Stimulated activated effector memory CD8-positive, alpha-beta T cell treated with anti-CD3 and anti-CD28 coated beads, Interleukin-12 subunit alpha, Interleukin-12 subunit beta, amount 100 ng/mL, for 72 hours (primary cell): Measurements from ENCODE around the gene SUSD1.

ENCODE experiments used
- ATAC-seq: fragments of 150-1000 bp; cut with Tn5 transposase; 2 replicates; pipeline ENCODE4 v1.10.0; 2021
- DNase-seq, 2 donors: peaks; one replicate each; pipeline ENCODE4 v3.0.0; 2021 to 2022; ENCODE audit warnings: low spot score in 2 of 2
- H3K27ac Mint-ChIP-seq: one replicate; pipeline ENCODE4 v1.8.0; 2022; ENCODE audit warnings: mild to moderate bottlenecking, mixed read lengths
- H3K36me3 Mint-ChIP-seq: one replicate; pipeline ENCODE4 v1.8.0; 2022; ENCODE audit warnings: mild to moderate bottlenecking, mixed read lengths
- H3K4me1 Mint-ChIP-seq: one replicate; pipeline ENCODE4 v1.8.0; 2022; ENCODE audit warnings: mixed read lengths
- H3K4me3 Mint-ChIP-seq: one replicate; pipeline ENCODE4 v1.8.0; 2022; ENCODE audit warnings: mild to moderate bottlenecking, mixed read lengths
- H3K9me3 Mint-ChIP-seq: one replicate; pipeline ENCODE4 v1.8.0; 2022; ENCODE audit warnings: mixed read lengths

SUSD1 gene

DNA sequence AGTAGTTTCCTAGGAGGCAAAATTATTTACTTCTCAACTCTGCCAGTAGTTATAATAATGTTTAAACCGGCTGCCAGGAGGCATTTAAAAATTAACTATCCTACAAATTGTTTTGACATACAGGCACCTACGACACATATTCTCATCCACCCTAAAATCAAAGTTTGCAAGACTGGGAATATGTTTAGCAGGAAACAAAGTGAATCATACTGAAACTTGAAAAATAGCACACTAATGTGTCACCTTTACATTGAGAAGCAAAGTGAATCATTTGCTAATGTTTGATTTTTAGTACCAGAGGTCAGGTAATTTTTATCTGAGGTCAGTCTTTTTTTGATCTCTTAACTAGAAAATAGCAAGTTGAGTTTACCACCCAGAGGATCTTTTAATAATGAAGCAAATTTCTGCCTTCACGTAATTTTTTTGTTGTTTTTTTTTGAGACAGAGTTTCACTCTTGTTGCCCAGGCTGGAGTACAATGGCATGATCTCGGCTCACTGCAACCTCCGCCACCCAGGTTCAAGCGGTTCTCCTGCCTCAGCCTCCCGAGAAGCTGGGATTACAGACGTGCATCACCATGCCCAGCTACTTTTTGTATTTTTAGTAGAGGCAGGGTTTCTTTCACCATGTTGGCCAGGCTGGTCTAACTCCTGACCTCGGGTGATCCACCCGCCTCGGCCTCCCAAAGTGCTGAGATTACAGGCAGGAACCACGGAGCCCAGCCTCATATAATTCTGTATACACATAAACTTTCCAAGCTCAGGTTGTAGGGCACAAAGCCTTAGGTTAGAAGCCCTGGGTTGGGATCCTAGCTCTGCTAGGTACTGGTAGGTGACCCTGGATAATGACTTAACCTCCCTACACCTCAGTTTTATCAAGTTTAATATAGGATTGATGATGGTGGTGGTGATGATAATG lies 154.2 kb downstream of the SUSD1 start:
- Mint-ChIP-seq H3K4me1 (peaks cover 9% of the 10 kb centered on the region), H3K4me3 (no peak overlapping the region), H3K36me3 (peaks cover 6% of the 10 kb centered on the region), H3K27ac (no peak overlapping the region), H3K9me3 (no peaks in the 10 kb centered on the region)
- DNase-seq (no peak), ATAC-seq (peak; percentile 51)

DNA sequence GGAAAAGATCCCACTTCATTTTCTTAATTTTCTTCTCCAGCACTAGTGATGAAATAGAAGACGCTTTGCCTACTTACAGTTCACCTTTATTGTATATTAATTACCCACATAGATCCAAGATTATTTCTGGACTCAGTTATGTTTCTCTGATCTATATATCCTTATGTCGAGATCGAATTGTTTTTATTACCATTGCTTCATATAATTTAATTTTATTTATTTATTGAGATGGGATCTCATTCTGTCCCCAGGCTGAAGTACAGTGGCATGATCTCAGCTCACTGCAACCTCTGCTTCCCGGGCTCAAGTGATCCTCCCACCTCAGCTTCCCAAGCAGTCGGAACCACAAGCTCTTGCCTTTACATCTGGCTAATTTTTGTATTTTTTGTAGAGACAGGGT lies 157.2 kb downstream of the SUSD1 start:
- no peaks in the 10 kb centered on the region for H3K9me3 Mint-ChIP-seq
- ATAC-seq = no peak
- DNase-seq = no peak
- H3K36me3 Mint-ChIP-seq = no peaks in the 10 kb centered on the region
- no peak overlapping the region for H3K27ac Mint-ChIP-seq
- no peak overlapping the region for H3K4me3 Mint-ChIP-seq
- peaks cover 25% of the 10 kb centered on the region for H3K4me1 Mint-ChIP-seq

DNA sequence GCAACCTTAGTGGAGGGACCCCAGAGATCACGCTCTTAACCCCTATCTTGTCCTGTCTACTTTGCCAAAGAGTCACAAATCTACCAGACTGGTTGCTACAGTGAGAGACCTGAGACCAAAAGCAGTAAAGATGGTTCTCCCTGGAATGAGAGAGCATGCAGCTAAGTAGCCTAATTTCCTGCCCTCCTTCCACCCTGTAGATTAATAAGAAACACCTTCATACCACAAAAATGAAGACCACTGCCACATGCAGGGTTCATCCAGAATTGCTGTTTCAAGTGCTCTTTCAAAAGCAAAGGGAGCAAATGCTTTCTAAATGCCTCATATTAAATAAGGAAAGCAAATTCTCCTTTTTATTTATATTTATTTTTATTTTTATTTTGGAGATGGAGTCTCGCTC lies 159.4 kb downstream of the SUSD1 start:
- Mint-ChIP-seq H3K27ac (no peak overlapping the region), H3K4me1 (peaks cover 31% of the 10 kb centered on the region), H3K36me3 (no peaks in the 10 kb centered on the region), H3K4me3 (no peak overlapping the region), H3K9me3 (no peaks in the 10 kb centered on the region)
- DNase-seq (no peak), ATAC-seq (no peak)

DNA sequence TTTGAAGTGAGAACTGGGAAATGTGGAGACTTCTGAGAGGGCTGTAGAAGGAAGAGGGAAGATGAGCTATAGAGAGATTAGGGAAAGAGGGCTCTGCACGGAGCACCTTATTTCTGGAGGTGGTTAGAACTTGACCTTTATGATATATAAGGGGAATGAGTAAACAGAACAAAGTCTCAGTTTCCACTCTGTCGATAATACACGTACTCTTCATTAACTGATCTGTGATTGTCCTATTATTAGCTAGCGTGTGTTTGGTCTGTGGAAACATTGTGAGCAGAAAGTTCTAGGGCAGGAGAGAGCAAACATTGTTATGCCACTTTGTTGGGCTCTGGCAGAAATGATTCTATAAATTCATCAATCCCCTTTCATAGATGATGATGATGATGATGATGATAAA lies 159.9 kb downstream of the SUSD1 start:
- ATAC-seq = no peak
- Mint-ChIP-seq H3K27ac (no peak overlapping the region), H3K4me3 (no peak overlapping the region)

DNA sequence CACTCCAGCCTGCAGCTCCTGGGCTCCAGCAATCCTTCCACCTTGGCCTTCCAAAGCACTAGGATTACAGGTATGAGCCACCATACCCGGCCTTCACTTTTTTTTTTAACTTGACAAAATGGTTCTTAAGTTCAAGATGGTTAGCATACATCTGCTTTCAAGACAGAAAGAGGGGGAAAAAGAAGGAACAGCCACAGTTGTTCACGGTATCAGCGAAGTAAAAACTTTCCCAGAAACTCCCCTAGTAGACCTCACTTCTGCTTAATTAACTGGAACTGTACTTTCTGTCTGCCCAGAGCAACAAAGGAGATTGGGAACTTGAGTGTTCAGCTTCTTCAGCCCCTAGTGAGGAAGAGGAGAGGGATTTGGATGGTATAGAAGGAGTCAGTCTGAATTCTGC lies 161.8 kb downstream of the SUSD1 start:
- DNase-seq = peak in 1 of 2 donors; percentile 13
- no peak overlapping the region for H3K4me3 Mint-ChIP-seq
- ATAC-seq = no peak
- no peaks in the 10 kb centered on the region for H3K36me3 Mint-ChIP-seq
- no peak overlapping the region for H3K27ac Mint-ChIP-seq
- no peaks in the 10 kb centered on the region for H3K9me3 Mint-ChIP-seq
- H3K4me1 Mint-ChIP-seq = peaks cover 31% of the 10 kb centered on the region

More for the DNA sequence above, 159.9 kb downstream of the SUSD1 start:
- DNase-seq = no peak
- peaks cover 28% of the 10 kb centered on the region for H3K4me1 Mint-ChIP-seq
- no peaks in the 10 kb centered on the region for H3K36me3 Mint-ChIP-seq
- no peaks in the 10 kb centered on the region for H3K9me3 Mint-ChIP-seq

DNA sequence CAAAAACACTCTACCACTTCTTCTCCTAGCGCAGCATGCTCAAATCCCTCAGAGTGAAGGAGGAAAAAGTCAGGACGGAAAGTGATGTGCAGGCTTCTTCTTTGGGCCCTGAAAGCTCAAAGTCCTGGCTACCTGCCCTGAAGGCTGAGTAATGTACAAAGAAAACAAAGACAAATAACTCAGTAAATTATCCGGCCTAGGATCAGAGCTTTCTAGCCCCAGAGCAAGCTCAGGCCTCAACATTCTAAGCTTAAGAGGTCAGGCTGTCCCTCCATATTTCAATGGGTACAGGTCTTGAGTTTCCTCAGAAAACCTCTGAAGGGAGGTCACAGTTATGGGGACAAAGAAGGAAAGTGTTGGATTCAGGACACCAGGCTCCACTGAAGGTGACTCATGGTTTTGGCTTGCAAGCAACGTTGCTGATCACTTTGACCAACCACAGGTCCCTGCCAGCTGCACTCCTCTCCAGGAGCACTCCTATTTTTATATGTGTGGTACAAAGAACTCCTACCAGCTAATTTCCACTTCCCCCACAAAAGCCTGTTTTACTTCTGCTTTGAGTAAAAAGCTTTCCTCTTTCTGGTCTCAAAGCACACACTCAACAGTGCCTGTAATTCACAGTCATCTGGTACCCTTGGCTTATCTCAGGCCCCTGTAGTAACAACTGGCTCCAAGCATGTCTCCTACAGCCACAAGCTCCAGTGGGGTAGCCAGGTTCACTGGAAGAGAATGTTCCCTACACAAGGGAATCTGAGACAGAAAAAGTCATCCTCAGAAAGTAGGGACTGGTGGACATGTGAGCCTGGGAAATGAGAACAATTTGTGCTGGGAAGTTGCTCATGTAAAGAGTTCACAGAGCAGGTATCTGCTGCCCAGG lies 162.8 kb downstream of the SUSD1 start:
- H3K4me3 Mint-ChIP-seq = no peak overlapping the region
- no peak overlapping the region for H3K27ac Mint-ChIP-seq
- H3K36me3 Mint-ChIP-seq = no peaks in the 10 kb centered on the region
- ATAC-seq = peak; percentile 99
- peaks cover 35% of the 10 kb centered on the region for H3K4me1 Mint-ChIP-seq
- peak; percentile 9 to 65 for DNase-seq
- H3K9me3 Mint-ChIP-seq = no peaks in the 10 kb centered on the region

DNA sequence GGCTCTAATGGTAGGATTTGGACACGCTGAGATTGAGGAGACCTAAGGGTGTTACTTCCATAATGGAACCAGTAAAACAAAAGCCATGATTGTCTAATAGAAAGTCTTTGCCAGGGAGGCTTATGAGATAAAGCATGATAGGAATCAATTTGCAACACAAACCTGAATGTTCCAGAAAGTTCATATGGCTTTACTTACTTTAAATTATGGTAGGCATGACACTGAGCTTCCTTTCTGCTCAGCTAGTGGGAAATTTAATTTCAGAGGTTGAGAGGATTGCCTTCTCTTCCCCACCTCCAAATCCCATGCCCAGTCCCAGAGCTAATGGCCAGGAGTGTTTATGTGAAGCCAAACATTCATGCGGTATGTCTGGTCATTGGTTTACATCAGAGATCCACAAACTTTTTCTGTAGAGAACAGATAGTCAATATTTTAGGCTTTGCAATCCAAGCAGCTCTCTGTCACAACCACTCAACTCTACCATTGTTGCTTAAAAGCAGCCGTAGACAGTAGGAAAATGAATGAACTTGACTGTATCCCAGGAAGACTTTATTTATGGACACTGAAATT lies 164.0 kb downstream of the SUSD1 start:
- Mint-ChIP-seq H3K4me3 (no peak overlapping the region), H3K27ac (no peak overlapping the region), H3K36me3 (no peaks in the 10 kb centered on the region), H3K9me3 (no peaks in the 10 kb centered on the region), H3K4me1 (peaks cover 35% of the 10 kb centered on the region)
- peak in 1 of 2 donors; percentile 10 for DNase-seq
- no peak for ATAC-seq

DNA sequence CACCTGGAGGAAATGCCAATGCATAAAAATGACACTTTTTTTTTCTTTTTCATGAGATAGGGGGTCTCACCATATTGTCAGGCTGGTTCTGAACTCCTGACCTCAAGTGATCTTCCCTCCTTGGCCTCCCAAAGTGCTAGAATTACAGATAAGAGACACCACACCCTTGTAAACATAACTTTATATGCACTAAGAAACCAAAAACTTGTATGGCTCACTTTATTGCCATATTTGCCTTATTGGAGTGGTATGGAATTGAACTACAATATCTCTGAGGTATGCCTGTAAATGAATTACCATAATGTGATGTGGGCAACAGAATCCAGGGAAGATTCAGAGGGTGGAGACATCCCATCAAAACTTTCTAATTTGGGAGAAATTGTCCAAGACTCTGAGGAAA lies 164.6 kb downstream of the SUSD1 start:
- H3K4me1 Mint-ChIP-seq = peaks cover 35% of the 10 kb centered on the region
- DNase-seq (peak in 1 of 2 donors; percentile 2), ATAC-seq (no peak)
- H3K27ac Mint-ChIP-seq = no peak overlapping the region
- H3K9me3 Mint-ChIP-seq = no peaks in the 10 kb centered on the region
- no peak overlapping the region for H3K4me3 Mint-ChIP-seq
- H3K36me3 Mint-ChIP-seq = no peaks in the 10 kb centered on the region

DNA sequence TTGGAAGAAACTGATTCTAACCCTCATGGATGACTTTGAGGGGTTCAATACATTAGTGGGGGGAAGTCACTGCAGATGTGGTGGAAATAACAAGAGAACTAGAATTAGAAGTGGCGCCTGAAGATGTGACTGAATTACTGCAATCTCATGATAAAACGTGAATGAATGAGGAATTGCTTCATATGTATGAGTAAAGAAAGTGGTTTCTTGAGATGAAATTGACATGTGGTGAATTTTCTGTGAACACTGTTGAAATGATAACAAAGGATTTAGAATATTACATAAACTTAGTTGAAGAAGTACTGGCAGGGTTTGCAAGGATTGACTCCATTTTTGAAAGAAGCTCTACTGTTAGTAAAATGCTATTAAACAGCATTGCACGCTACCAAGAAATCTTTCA lies 165.4 kb downstream of the SUSD1 start:
- no peak for DNase-seq
- H3K4me3 Mint-ChIP-seq = no peak overlapping the region

DNA sequence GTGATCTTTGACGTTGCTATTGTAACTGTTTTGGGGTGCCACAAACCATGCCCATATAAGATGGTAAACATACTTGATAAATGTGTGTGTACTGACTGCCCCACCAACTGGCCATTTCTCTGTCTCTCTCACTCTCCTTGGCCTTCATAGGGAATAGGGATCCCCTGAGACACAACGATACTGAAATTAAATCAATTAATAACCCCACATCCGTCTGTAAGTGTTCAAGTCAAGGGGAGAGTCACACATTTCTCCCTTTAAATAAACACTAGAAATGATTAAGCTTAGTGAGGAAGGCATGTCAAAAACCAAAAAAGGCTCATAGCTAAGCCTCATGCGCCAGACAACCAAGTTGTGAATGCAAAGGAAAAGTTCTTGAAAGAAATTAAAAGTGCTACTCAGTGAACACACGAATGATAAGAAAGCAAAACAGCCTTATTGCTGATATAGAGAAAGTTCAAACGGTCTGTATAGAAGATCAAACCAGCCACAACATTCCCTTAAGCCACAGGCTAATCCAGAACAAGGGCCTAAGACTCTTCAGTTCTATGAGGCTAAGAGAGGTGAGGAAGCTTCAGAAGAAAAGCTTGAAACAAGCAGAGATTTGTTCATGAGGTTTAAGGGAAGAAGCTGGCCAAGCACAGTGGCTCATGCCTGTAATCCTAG lies 167.4 kb downstream of the SUSD1 start:
- no peak for DNase-seq
- H3K36me3 Mint-ChIP-seq = no peaks in the 10 kb centered on the region
- H3K9me3 Mint-ChIP-seq = no peaks in the 10 kb centered on the region
- no peak overlapping the region for H3K4me3 Mint-ChIP-seq
- H3K4me1 Mint-ChIP-seq = peaks cover 33% of the 10 kb centered on the region
- no peak overlapping the region for H3K27ac Mint-ChIP-seq
- no peak for ATAC-seq

More for the DNA sequence above, 165.4 kb downstream of the SUSD1 start:
- Mint-ChIP-seq H3K9me3 (no peaks in the 10 kb centered on the region), H3K4me1 (peaks cover 30% of the 10 kb centered on the region), H3K36me3 (no peaks in the 10 kb centered on the region), H3K27ac (no peak overlapping the region)
- ATAC-seq = no peak

DNA sequence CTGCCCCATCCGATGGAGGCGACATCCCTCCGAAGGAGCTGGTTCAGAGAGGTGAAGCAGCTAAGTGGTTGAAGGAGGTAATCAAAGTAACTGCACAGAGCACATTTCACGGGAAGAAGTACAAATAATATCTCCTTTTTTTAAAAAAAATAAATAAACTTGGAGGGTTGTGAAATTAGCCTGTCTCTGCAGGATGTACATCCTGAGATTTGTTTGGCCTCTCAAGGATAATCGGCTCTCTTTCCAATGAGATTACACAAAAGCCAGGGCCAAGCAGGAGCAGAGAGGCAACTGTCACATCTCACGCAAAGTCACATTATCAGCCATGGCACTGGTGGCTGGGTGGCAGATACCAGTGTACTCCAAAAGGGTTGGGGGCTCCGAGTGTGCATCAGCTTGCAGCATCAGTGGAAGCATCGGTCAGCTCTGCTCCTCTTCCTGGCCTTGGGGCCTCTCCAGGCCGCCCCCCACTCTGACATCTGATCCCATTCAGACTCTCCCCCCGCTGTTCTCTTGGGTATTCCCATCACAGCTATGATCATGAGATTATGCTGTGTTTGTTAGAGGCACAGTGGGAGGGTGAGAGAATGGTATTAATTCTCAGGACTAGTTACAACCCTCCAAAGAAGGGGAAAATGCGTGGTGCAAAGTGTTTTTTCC lies 168.6 kb downstream of the SUSD1 start:
- Mint-ChIP-seq H3K36me3 (no peaks in the 10 kb centered on the region), H3K4me1 (peaks cover 30% of the 10 kb centered on the region), H3K27ac (no peak overlapping the region), H3K9me3 (no peaks in the 10 kb centered on the region), H3K4me3 (no peak overlapping the region)
- ATAC-seq (no peak), DNase-seq (no peak)

DNA sequence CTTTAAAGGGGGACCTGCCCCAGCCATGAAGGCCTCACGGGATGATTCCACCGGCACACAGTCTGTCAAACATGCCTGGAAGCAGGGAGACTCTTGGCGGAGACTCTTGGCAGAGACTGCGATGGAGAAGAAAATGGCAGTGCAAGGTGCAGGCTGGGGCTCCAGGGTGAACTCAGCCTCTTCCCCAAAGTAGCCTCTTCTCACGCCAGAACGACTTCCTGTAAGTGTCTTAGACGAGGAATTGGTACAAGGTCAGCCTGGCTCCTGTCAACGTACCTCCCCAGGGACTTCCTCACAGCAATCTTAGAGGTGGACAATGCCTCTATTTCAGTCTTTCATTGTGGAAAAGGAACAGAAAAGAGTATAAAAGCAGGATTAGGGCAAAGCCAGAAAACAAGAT lies 169.2 kb downstream of the SUSD1 start:
- Mint-ChIP-seq H3K9me3 (no peaks in the 10 kb centered on the region), H3K36me3 (no peaks in the 10 kb centered on the region), H3K4me1 (peaks cover 30% of the 10 kb centered on the region), H3K4me3 (no peak overlapping the region), H3K27ac (no peak overlapping the region)
- ATAC-seq (no peak), DNase-seq (no peak)

DNA sequence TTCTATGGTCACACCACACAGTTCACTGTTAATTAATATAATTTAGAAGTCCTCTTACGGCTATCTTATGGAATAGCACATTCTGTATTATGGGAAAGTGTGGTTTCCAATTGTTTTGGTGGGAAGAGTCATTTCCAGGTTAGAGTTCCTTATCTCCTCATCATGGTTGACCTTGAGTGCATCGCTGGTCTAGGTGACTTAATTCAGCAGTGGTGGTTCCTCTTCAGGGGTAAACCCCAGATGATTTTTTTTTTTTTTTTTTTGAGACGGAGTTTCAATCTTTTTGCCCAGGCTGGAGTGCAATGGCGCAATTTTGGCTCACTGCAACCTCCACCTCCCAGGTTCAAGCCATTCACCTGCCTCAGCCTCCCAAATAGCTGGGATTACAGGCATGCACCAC lies 171.6 kb downstream of the SUSD1 start:
- ATAC-seq (no peak), DNase-seq (no peak)
- Mint-ChIP-seq H3K9me3 (no peaks in the 10 kb centered on the region), H3K27ac (no peak overlapping the region), H3K4me3 (no peak overlapping the region), H3K36me3 (no peaks in the 10 kb centered on the region), H3K4me1 (peaks cover 30% of the 10 kb centered on the region)

DNA sequence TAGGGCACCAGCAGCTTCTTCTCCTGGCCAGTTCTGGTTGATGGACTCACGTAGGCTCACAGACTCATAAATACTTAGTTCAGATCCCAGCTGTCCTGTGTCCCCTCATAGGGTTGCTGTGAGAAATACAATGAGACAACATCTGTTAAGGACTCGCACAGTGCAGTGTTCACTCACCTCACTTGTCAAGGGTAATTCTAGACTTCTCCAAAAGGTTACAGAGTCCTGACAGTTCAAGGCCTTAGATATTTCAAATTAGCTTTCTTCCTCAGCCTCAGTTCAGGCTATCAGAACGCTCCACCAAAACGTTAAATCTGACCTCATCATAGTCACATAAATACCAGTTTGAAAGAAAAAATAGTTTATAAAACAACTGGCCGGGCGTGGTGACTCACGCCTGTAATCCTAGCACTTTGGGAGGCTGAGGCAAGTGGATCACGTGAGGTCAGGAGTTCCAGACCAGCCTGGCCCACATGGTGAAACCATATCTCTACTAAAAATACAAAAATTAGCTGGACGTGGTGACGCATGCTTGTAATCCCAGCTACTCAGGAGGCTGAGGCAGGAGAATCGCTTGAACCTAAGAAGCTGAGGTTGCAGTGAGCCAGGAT lies 172.1 kb downstream of the SUSD1 start:
- H3K9me3 Mint-ChIP-seq = no peaks in the 10 kb centered on the region
- H3K4me3 Mint-ChIP-seq = no peak overlapping the region
- H3K27ac Mint-ChIP-seq = no peak overlapping the region
- peak; percentile 24 for ATAC-seq
- no peak for DNase-seq
- H3K4me1 Mint-ChIP-seq = peaks cover 24% of the 10 kb centered on the region
- H3K36me3 Mint-ChIP-seq = no peaks in the 10 kb centered on the region
